GM23248 (cell line): ENCODE data around the gene BAIAP2. TPM values are rescaled to one million over a fixed set of nuclear protein-coding genes. Genes with fewer than 3 reads are reported as not detected.

ENCODE experiments used
- DNase-seq: peaks from one replicate; pipeline ENCODE4 v3.0.0-alpha.2; 2015
- H2AFZ ChIP-seq: fragments of 200-600 bp; sonication (generic); 2 replicates; pipeline ENCODE4 v1.6.1; 2016; ENCODE audit warnings: antibody characterized with exemption
- H3F3A ChIP-seq: fragments of 200-600 bp; sonication (generic); 2 replicates; pipeline ENCODE4 v1.6.1; 2016; ENCODE audit warnings: mild to moderate bottlenecking, antibody characterized with exemption, mixed run types; ENCODE audit not compliant: insufficient read depth
- H3K27ac ChIP-seq: fragments of 200-600 bp; sonication (generic); 2 replicates; pipeline ENCODE4 v1.5.1; 2016; ENCODE audit warnings: mild to moderate bottlenecking
- H3K27me3 ChIP-seq: fragments of 200-600 bp; sonication (generic); replicated peaks from 2 replicates; pipeline ENCODE4 v1.6.1; 2016; ENCODE audit warnings: mild to moderate bottlenecking; ENCODE audit not compliant: insufficient read depth
- H3K36me3 ChIP-seq: fragments of 200-600 bp; sonication (generic); 2 replicates; pipeline ENCODE4 v1.6.1; 2016; ENCODE audit warnings: low read depth, mild to moderate bottlenecking
- H3K4me1 ChIP-seq: fragments of 200-600 bp; sonication (generic); 2 replicates; pipeline ENCODE4 v1.6.1; 2016; ENCODE audit warnings: mild to moderate bottlenecking; ENCODE audit not compliant: insufficient read depth
- H3K4me2 ChIP-seq: fragments of 200-600 bp; sonication (generic); one replicate; pipeline ENCODE4 v1.6.1; 2016; ENCODE audit warnings: mild to moderate bottlenecking; ENCODE audit not compliant: unreplicated experiment
- H3K4me3 ChIP-seq: fragments of 200-600 bp; sonication (generic); 2 replicates; pipeline ENCODE4 v1.5.1; 2016; ENCODE audit warnings: mild to moderate bottlenecking
- H3K79me2 ChIP-seq: fragments of 200-600 bp; sonication (generic); 2 replicates; pipeline ENCODE4 v1.6.1; 2016; ENCODE audit warnings: mild to moderate bottlenecking; ENCODE audit not compliant: insufficient read depth
- H3K9ac ChIP-seq: fragments of 200-600 bp; sonication (generic); 2 replicates; pipeline ENCODE4 v1.6.1; 2016; ENCODE audit warnings: mild to moderate bottlenecking
- H3K9me2 ChIP-seq: fragments of 200-600 bp; sonication (generic); 2 replicates; pipeline ENCODE4 v1.6.1; 2016; ENCODE audit warnings: mixed run types, mild to moderate bottlenecking, moderate library complexity; ENCODE audit not compliant: insufficient read depth
- H3K9me3 ChIP-seq: fragments of 200-600 bp; sonication (generic); one replicate; pipeline ENCODE4 v1.6.1; 2017; ENCODE audit warnings: low read depth
- H4K20me1 ChIP-seq: fragments of 200-600 bp; sonication (generic); 2 replicates; pipeline ENCODE4 v1.6.0; 2016; ENCODE audit not compliant: insufficient read depth
- EZH2 ChIP-seq: fragments of 200-600 bp; sonication (generic); IDR thresholded peaks from 2 replicates; pipeline ENCODE4 v1.6.1; 2018; ENCODE audit warnings: antibody characterized with exemption, mild to moderate bottlenecking; ENCODE audit not compliant: insufficient read depth, poor library complexity, severe bottlenecking
- EZH2phosphoT487 ChIP-seq: fragments of 200-600 bp; sonication (generic); IDR thresholded peaks from 2 replicates; pipeline ENCODE4 v1.6.1; 2018; ENCODE audit warnings: antibody characterized with exemption, moderate library complexity, mild to moderate bottlenecking, low read depth; ENCODE audit not compliant: insufficient read depth
- WGBS, 2 experiments: methylation state at CpG; one replicate each; pipeline ENCODE4 v1.1.6; 2015 to 2017; ENCODE audit warnings: low lambda C conversion rate in 2 of 2, low coverage in 1 of 2; ENCODE audit errors: missing lambda C conversion rate in 2 of 2; 5-methylcytosine and 5-hydroxymethylcytosine counted together
- in situ Hi-C: fragments of 300-500 bp; cut with MboI; formaldehyde crosslinking; loops from 2 replicates; pipeline ENCODE4 v1.15.0; 2020
- polyA plus RNA-seq: library from polyadenylated mRNA; unstranded; fragments of >200 nt; fragmentation: Nextera tagmentation; extraction: Ambion mirVana; gene quantifications from 2 replicates; pipeline ENCODE4 v1.2.1, GENCODE V29; 2016
- total RNA-seq: library from RNA; depleted of rRNA; stranded (reverse); fragments of >200 nt; shearing (Covaris generic); gene quantifications from 2 replicates; pipeline ENCODE4 v1.2.3, GENCODE V29; 2014

Gene BAIAP2
- total and polyA plus RNA-seq, 2 experiments from 2014 or later, result 28.2 to 31.7 TPM

DNA sequence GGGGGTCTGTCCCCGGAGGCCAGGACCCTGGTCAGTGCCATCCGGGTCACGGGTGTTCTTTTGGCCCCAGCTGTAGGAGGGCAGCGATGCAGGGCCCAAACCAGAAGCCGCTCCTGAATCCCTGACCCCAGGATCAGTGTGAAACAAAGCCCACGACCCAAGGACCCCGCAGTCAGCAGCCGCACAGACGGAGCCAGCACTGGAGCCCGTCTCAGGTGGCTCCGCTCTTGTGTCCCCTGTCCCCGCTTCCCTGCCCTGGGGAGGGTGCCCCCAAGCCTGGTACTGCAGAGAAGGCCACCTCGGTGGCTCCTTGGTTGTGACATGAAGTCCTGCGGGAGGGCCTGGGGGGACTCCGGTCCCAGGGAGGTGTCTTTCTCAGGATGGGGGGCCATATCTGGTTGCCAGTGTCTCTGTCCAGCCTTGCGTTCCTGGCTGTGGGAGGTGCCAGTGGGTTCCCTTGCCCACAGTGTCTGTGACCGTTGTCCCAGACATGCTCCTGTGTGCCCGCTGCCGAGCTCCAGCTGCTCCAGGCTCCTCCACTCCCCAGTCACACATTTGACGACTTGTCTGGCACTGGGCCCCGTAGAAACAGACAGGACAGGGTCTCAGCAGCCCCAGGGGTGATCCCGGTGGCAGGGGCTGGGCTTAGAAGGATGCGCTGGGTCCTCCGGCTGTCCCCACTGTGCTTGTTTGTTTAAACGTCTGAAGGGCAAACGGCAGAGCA, 33.6 kb downstream of the BAIAP2 start:
- H3K9me3 ChIP-seq, result no peaks in the 10 kb centered on the region
- H3K27me3 ChIP-seq, result no peaks in the 10 kb centered on the region
- no peak overlapping the region for H3K9ac ChIP-seq
- no peak overlapping the region for H3K4me3 ChIP-seq
- H2AFZ ChIP-seq, result no peak overlapping the region
- 71 to 75% methylated on average over 25 to 26 of the region's 26 CpGs for WGBS, 2 experiments
- H3F3A ChIP-seq, result peaks cover 8% of the 10 kb centered on the region; the same call in 1 of the 2 replicates
- no peak overlapping the region for H3K27ac ChIP-seq
- no peaks in the 10 kb centered on the region for H4K20me1 ChIP-seq
- in situ Hi-C loops, result no loop called here
- H3K4me1 ChIP-seq, result peaks cover 17% of the 10 kb centered on the region
- no peaks in the 10 kb centered on the region for H3K36me3 ChIP-seq
- no peak for DNase-seq
- H3K9me2 ChIP-seq, result no peaks in the 10 kb centered on the region
- no peak overlapping the region for H3K4me2 ChIP-seq
- H3K79me2 ChIP-seq, result peaks cover 5% of the 10 kb centered on the region; the same call in 1 of the 2 replicates
- TF ChIP-seq EZH2 (no peak), EZH2phosphoT487 (no peak)

DNA sequence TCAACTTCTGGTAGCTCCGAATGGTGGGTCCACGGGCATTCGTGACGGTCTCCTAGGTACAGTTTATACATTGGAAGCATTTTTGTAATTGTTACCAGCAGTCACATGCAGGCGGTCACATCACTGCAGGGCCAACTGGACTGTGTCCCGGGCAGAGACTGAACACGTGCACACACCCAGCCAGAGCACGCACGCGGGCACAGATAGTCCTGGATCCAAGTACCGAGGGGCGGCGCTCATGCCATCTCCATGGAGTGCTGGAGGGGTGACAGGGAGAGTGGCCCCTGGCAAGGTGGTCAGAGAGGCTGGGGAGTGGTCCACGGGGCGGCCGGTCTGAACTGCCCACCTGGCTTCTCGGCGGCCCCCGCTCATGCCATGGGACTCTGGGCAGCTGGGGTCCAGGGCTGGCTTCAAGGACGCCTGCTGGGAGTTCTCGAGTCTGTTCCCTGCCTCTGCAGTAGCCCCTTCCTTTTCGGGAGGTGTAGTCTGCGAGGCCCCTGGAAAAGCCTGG, 34.2 kb downstream of the BAIAP2 start:
- Histone ChIP-seq H3K9me3 (no peaks in the 10 kb centered on the region), H3K4me3 (no peak overlapping the region), H3K9ac (no peak overlapping the region), H3K27ac (no peak overlapping the region), H3K9me2 (no peaks in the 10 kb centered on the region), H3K4me1 (peaks cover 10% of the 10 kb centered on the region), H3K27me3 (no peaks in the 10 kb centered on the region), H4K20me1 (no peaks in the 10 kb centered on the region), H3K36me3 (no peaks in the 10 kb centered on the region), H2AFZ (no peak overlapping the region), H3F3A (peaks cover 4% of the 10 kb centered on the region; the same call in 1 of the 2 replicates), H3K4me2 (no peak overlapping the region), H3K79me2 (peaks cover 5% of the 10 kb centered on the region; the same call in 1 of the 2 replicates)
- no peak for TF ChIP-seq EZH2phosphoT487
- TF ChIP-seq EZH2, result no peak
- no peak for DNase-seq
- in situ Hi-C loops, result no loop called here
- WGBS, 2 experiments, result 70 to 74% methylated on average over 23 of the region's 23 CpGs

DNA sequence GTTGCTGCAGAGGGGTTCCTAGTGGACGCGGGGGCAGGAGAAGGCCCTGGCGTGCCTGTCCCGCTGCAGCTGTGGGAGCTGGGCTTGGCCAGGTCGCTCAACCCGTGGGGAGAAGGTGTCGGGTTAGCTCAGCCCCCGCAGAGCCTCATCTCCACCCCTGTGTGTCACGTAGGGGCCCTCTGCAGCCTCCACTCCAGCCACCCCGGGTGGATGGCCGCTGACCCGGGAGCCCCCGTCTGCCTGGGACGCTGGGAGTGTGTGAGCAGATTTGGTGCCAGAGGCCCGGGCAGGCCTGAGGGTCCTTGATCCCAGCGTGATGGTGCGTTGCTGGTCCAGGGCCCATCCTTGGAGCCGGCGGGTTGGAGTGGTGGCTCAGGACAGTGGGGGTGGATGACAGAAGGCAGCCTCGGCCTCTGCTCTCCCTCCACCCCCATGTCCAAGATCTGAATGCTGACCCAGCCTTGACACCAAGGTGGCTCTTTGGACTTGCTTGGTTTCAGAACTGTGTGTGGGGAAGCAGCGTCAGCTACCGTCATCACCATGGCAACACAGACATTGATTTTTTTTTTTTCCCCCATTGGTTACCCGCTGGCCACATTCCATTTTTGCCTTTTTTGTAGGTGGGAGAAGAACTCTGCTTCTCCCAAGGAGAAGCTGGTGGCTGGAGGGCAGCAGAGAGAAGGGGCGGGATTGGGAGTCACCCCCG, 35.7 kb downstream of the BAIAP2 start:
- Histone ChIP-seq H3K27me3 (no peaks in the 10 kb centered on the region), H3K4me1 (no peaks in the 10 kb centered on the region), H3K79me2 (peaks cover 5% of the 10 kb centered on the region; the same call in 1 of the 2 replicates), H3K4me2 (no peak overlapping the region), H3K9me2 (no peaks in the 10 kb centered on the region), H3K4me3 (no peak overlapping the region), H4K20me1 (no peaks in the 10 kb centered on the region), H3F3A (no peaks in the 10 kb centered on the region), H3K36me3 (no peaks in the 10 kb centered on the region), H3K9me3 (no peaks in the 10 kb centered on the region), H3K27ac (no peak overlapping the region), H2AFZ (no peak overlapping the region), H3K9ac (no peak overlapping the region)
- no peak for DNase-seq
- no peak for TF ChIP-seq EZH2phosphoT487
- no peak for TF ChIP-seq EZH2
- WGBS, 2 experiments, result 91 to 93% methylated on average over 22 to 25 of the region's 25 CpGs
- in situ Hi-C loops, result no loop called here

DNA sequence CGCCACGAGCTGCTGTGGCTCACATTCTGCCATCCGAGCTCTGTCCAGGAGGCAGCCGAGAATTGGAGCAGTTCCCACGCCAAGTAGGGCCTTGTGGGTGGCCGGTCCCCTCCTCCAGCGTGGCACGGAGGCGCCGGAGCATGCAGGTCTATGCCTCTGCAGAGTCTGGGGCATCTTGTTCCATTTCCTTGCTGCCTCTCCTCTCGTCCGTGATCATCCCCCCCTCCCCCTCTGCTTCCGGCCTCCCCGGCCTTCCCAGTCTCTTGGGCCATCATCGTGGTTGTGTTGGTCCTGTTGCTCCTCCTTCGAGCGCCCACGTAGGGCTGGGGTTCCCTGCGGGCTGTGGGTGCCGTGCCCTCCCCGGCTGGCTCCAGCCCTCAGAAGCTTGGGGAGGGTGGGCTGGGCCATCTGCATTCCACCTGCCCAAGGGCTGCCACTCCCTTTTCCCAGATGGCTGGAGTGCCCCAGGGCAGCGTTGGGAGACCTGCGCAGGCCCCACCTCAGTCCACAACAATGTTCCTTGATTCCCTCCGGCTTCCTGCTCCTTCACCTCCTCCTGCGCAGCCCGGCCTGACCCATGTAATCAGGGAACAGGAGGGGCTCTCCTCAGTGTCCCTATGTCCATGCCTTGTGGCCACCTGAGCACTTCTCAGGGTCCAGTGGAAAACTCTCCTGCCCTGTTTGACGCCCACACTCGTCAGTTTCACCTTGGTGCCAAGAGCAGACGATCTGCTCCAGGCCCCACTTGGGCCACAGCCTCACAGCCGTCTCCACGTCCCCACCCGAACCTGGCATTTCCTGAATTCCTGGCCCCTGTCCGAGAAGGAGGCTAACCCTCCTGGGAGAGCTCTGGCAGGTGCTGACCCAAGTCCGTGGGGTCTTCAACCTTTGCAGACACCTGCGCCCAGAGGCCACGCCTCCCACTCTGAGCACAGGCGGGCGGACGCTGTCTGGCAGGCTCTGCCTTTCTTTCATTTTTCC, 37.1 kb downstream of the BAIAP2 start:
- Histone ChIP-seq H3K79me2 (0 out of 2 replicates have a peak, but pooled peaks cover 5% of the 10 kb centered on the region), H3K9me2 (no peaks in the 10 kb centered on the region), H3K4me1 (no peaks in the 10 kb centered on the region), H3K27me3 (no peaks in the 10 kb centered on the region), H4K20me1 (no peaks in the 10 kb centered on the region), H3K4me2 (no peak overlapping the region), H3F3A (no peaks in the 10 kb centered on the region), H3K4me3 (no peak overlapping the region), H2AFZ (no peak overlapping the region), H3K9ac (no peak overlapping the region), H3K27ac (no peak overlapping the region), H3K36me3 (no peaks in the 10 kb centered on the region), H3K9me3 (no peaks in the 10 kb centered on the region)
- no peak for DNase-seq
- TF ChIP-seq EZH2phosphoT487, result no peak
- no peak for TF ChIP-seq EZH2
- in situ Hi-C loops, result no loop called here
- WGBS, 2 experiments, result 89 to 92% methylated on average over 35 to 39 of the region's 39 CpGs
